HG03378 (cell line): ENCODE measurements around the gene CEP164.
"Not testable (repeated sequence)": the region's sequence is repeated elsewhere in the genome, so short reads cannot be mapped to it uniquely, and the experiment has no call there.

Experiments
- ATAC-seq: cut with Tn5 transposase; IDR thresholded peaks from one replicate; pipeline ENCODE4 v1.9.1; 2021; ENCODE audit warnings: mild to moderate bottlenecking, moderate library complexity; ENCODE audit not compliant: unreplicated experiment

The CEP164 gene

DNA sequence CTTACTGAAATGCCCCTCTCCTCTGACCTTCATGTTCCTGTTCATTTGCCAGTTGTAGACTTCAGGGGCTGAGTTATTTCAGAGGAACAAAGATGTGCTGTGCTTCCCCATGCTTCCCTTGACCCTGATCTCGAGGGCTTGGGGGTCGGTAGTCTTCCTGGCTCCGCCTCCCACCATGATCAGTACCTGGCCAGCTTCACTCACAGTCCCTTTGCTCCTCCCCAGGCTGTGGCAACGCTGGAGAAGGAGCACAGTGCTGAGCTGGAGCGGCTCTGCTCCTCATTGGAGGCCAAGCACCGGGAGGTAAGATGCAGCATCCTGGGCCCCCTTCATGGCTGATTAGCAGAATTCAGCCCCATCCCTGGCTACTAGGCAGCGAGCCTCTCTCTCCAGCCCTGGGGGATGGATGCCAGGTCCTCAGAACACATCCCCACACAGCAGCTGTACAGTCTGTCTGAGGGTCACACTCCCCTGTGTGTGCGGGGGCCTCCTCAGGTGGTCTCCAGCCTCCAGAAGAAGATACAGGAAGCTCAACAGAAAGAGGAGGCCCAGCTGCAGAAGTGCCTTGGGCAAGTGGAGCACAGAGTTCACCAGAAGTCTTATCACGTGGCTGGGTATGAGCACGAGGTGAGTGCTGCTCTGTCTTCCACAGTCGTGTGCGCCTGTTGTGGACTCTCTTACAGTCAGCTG, 64.5 kb downstream of the CEP164 start:
- no peak for ATAC-seq

DNA sequence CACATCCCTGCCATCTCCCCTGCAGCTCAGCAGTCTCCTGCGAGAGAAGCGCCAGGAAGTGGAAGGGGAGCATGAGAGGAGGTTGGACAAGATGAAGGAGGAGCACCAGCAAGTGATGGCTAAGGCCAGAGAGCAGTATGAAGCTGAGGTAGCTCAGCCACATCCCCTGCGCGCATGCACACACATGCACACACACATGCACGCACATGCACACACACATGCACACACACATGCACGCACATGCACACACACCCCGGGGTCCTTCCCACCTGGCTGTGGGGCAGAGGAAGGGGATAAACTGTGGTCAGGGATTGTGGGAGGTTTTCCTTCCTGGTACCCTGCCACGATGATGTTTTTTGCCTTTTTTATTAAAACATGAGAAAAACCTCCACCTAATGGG, 65.3 kb downstream of the CEP164 start:
- ATAC-seq, result no peak

DNA sequence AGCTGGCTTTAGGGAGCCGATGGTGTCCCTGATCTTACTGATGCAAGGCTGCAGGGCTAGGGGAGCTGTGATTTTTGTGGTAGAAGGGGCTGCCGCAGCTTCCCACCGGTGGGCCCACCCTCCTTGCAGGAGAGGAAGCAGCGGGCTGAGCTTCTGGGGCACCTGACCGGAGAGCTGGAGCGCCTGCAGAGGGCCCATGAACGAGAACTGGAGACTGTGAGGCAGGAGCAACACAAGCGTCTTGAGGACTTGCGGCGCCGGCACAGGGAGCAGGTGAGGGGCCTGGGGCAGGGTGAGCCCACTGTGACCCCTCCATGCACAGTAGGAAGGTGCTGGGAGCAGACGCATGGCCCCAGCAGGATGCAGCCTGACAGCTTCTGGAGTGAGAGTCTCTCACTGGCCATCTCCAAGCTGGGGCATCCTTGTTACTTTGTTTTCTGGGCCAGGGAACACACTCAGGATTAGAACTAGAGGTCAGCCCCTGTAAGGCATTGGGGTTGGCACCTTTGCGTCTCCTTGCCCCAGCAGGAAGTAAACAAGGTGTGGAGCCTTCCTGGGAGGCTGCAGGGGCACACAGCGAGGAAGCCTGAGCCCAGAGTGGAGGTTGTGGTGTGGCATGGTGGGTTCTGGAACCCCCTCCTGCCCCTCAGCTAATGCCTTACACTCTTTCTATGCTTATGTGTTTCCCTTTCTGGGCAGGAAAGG, 66.7 kb downstream of the CEP164 start:
- no peak for ATAC-seq

DNA sequence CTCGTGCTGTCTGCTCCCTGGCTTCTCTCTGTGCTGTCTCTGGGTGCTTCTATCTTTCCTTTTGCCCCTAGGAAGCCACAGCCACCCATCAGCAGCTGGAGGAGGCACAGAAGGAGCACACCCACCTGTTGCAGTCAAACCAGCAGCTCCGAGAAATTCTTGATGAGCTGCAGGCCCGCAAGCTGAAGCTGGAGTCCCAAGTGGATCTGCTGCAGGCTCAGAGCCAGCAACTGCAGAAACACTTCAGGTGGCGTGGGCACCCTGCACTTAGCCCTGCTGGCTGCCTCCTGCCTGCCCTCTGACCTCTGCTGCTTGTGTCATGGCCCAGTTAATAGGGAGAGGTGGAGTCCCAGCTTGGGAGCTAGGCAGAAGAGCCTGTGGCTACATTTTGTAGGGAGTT, 67.8 kb downstream of the CEP164 start:
- no peak for ATAC-seq

DNA sequence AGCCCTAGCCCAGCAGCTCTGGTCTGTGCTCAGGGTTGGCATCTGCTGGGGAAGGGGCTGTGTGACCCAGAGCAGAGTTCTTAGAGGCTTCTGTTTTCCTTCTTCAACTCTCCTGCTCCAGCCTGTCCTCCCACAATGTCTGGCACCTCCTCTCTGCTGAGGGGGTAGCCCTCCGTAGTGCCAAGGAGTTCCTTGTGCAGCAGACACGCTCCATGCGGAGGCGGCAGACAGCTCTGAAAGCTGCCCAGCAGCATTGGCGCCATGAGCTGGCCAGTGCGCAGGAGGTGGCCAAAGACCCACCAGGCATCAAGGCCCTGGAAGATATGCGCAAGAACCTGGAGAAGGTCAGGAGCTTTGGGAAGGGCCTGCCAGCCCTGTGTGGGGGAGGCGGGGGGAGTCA, 69.3 kb downstream of the CEP164 start:
- ATAC-seq, result no peak

DNA sequence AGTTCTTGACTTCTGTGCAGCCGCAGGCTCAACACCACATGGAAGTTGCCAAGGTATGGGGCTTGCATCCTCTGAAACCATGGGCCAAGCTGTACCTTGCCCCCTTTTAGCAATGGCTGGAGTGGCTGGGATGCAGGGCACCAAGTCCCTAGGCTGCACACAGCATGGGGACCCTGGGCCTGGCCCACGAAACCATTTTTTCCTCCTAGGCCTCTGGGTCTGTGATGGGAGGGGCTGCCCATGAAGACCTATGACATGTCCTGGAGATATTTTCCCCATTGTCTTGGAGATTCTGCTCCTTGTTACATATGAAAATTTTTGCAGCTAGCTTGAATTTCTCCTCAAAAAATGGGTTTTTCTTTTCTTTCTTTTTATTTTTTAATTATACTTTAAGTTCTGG, 71.0 kb downstream of the CEP164 start:
- not testable (repeated sequence) for ATAC-seq

DNA sequence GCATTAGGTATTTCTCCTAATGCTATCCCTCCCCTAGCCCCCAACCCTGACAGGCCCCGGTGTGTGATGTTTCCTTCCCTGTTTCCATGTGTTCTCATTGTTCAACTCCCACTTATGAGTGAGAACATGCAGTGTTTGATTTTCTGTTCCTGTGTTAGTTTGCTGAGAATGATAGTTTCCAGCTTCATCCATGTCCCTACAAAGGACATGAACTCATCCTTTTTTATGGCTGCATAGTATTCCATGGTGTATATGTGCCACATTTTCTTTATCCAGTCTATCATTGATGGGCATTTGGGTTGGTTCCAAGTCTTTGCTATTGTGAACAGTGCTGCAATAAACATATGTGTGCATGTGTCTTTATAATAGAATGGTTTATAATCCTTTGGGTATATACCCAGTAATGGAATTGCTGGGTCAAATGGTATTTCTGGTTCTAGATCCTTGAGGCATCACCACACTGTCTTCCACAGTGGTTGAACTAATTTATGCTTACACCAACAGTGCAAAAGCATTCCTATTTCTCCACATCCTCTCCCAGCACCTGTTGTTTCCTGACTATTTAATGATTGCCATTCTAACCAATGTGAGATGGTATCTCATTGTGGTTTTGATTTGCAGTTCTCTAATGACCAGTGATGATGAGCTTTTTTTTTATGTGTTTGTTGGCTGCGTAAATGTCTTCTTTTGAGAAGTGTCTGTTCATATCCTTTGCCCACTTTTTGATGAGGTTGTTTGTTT, 71.6 kb downstream of the CEP164 start:
- not testable (repeated sequence) for ATAC-seq

DNA sequence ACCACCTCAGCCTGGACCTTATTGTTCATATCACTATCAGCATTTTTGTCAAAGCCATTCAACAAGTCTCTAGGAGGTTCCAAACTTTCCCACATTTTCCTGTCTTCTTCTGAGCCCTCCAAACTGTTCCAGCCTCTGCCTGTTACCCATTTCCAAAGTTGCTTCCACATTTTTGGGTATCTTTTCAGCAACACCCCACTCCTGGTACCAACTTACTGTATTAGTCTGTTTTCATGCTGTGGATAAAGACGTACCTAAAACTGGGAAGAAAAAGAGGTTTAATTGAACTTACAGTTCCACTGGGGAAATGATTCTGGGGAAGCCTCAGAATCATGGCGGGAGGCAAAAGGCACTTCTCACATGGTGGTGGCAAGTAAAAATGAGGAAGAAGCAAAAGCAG, 78.2 kb downstream of the CEP164 start:
- ATAC-seq, result not testable (repeated sequence)

DNA sequence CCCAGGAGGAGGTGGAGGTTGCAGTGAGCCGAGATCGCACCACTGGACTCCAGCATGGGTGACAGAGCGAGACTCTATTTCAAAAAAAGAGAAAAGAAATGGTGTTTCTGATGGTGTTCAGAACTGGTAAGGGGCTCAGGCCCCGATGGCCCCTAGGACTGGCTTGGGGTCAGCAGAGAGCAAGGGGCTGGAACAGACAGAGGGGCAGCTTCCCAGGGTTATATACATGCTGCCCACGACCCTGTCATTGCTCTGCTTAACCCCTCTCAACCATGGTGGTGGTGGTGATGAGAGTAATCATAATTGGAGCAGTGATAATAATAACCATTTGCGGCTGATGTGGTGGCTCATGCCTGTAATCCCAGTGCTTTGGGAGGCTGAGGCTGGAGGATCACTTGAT, 79.4 kb downstream of the CEP164 start:
- ATAC-seq, result no peak

DNA sequence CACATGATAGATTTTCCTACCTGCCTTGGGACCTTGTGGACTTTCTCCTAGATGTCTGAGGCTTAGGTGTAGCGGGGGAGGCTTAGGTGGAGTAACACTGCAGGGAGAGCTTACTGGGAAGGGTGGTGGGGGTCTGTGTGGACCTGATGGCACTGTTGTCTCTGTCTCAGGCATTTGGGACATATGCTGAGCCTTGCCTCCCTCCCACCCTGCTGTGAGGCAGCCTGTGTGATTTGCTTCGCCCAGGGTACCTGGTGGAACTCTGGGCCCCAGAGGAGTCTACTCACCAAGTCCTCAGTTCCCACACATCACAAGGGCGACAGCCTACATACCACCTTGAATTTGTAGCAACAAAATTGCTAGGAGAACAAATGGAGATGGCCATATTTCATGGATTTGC, 80.7 kb downstream of the CEP164 start:
- no peak for ATAC-seq

DNA sequence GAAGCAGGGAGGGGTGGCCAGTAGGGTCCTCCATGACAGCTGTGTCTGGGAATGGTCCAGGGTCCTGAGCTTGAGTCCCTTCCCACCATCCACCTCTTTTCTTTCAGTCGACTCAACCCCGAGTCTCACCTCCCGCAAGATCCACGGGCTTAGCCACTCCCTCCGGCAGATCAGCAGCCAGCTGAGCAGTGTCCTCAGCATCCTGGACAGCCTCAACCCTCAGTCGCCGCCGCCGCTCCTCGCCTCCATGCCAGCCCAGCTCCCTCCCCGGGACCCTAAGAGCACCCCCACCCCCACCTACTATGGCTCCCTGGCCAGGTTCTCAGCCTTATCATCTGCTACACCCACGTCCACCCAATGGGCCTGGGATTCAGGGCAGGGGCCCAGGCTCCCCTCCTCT, 81.9 kb downstream of the CEP164 start:
- ATAC-seq, result no peak

DNA sequence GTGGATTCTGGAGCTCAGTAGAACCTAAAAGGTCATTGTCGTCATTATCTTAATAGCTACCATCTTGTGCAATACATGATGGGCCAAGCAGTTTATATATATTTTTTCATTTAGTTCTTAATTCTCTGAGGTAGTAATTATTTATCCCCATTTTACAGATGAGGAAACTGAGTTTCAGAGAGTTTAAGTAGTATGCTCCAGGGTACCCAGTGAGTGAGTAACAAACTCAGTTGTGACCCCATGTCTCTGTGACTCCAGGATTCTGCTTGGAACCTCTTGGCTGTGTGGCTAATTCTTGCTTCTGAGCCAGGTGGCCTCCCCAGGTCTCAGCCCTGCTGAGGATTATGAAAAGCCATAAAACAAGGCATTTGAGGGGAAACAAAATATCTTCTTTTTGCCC, 82.6 kb downstream of the CEP164 start:
- no peak for ATAC-seq

DNA sequence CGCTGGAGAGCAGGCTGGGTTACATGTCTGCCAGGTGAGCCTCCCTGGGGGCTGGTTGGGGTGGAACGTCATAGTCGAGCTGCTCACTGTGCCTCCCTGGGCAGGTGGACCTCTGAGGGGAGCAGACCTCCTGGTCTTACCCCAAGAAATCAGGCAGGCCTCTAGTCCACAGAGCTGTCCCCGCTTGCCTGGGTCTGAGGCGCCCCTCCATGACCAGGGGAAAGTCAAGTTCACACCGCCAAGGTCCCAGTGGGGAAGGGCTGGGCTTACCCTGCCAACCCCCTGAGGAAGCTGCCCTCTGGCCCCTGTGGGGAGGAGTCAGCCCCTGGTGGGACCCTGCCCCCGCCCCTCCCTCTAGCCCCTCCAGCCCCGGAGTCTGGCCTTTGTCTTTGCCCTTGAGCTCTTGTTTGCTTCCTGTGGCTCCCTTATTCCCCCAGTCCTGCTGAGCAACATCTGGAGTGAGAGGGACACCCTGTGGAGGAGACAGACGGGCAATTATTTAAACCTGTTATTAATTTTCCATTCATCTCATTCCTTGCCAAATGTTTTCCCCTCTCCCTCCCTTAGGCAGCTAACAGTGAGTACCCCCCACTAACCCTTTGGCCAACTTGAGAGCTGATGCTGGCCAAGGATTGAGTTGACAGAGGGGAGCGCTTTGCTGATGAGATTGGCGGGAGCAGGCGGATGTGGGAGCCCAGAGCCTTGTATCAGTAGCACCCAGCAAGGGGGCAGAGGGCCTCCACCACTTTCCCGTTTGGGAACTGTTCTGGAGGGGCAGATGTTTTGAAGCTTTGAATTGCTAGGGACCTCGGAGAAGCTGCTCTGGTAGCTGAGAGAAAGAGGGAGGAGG, 83.4 kb downstream of the CEP164 start:
- ATAC-seq, result no peak

DNA sequence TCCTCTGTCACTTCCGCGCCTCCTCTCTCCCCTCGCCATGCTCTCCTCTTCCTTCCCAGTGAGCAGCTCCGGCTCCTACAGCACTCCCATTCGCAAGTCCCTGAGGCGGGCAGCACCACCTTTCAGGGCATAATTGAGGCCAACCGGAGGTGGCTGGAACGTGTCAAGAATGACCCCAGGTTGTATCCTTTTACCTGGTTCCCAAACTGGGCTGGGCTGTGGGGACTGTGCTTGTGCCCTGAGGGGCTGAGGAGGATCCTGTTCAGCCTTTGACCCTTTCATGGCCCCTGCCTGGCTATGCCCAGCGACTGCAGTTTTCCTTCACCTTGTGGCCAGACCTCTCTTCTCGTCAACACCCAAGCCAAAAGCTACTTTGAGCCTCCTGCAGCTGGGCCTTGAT, 84.1 kb downstream of the CEP164 start:
- ATAC-seq, result no peak

DNA sequence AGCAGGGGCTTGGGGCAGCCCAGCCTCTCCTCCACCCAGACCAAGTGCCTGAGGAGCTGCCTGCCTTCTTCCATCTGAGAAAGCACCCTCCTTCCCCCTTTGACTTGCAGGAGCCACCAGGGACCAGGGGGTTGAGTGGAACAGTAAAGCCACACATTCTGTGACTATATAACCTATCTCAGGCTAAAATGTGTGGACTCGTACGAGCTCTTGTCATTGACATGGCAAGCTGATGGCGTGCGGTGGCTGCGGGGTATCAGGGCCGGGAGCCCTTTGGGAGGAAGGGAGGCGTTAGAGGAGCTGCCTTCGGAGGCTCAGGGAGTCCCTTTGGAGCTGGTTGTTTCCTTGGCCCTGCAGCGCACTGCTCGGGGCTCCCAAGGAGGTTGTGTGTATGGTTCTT, 84.5 kb downstream of the CEP164 start:
- ATAC-seq, result no peak

DNA sequence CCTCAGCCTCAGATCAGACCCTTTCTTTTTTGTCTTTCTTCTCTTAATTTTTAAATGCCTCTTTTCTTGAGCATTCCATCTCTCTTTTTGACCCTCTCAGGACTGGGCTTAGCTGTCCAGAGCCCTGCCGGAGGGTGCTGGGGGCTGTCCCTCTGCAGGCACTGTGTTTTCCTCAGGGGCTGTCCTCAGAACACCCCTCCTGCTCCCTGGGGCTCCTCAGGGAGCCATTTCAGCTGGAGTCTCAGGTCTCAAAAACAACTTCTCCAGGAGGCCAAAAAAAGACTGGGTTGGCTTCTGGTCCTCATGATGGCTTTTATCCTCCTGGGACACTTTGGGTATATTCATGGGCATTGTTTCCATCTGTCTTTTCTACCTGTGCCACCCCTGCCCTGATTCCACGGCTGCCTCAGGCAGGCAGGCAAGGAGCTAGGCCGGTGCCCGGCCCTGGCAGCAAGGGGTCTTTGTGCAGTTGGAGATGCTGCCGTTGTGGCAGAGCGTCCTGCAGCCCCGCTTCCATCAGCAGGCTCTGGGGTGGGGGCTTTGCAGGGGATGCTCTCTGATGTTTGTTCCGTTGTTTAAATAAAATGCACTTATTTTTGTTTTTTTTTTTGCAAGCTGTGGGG, 85.1 kb downstream of the CEP164 start:
- ATAC-seq, result no peak

DNA sequence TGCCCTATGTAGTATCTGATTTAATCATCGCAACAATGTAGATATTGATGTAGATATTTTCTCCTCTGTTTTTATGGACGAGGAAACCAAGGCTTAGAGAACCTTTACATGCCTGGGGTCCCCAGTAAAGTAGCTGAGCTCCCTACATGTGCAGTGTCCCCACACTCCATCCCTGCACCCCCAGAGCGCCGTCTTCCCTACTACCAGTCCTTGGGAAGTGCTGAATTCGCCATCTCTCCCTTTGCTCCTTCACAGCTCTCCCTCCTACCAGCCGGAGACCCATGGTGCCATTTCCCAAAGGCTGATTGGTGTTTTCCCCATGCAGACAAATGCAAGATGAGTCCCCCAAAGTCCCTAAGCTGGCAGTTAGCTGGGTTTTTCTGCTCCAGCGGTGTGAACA, 86.0 kb downstream of the CEP164 start:
- no peak for ATAC-seq

DNA sequence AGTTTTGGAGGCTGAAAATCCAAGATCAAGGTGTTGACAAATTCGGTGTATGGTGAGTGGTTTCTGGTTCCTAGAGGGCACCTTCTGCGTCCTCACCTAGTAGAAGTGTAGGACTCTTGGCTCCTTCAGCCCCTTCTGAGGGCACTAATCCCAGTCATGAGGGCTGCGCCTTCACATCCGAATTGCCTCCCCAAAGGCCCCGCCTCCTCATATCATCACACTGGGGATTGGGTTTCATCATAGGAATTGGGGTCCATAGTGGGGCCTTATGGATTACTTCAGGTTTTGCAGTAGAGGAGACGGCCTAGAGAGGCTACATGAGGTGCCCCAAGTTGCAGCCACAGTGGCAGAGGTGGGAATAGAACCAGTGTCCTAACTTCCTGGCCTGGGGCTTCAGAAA, 87.1 kb downstream of the CEP164 start:
- ATAC-seq, result no peak

DNA sequence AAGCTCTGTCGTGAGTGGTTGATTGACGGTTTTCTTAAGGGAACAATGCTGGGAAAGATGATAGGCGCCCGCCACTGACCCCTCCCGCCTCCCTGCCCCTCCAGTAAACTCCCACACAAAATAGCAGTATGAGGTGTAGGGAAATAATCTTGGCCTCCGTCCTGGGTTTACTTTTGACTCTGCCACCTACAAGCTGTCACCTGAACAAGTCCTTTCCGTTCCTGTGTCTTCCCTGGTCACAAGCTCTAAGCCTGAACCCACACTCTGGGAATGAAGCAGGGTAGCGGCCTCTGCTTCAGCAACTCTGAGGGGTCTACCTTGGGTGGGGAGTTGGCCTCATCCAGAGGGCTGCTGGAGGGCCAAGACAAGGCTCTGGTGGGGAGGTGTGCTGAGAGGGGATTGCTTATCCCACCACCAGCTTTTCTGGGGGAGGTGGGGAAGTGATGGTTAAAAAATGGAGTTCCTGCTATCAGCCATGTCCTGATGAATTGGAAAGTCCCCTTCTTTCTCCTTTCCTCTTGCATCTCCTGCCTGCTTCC, 87.8 kb downstream of the CEP164 start:
- no peak for ATAC-seq

DNA sequence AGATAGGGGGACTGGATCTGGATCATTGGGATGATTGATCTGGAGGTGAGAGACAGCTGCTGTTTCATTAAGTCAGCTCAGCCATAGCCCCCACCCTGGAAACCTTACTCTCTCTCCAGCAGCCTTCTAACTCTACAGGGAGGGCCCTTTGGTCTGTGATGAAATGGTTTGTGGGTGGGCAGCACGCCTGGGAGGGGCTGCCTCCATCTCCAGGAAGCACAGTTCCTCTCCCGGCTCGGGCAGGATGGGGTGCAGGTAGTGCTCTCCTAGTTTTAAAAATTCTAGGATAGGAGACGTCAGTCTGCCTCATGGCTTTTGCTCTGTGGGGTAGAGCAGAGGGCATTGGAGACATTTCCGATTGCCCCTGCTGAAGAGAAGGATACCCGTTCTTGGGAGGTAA, 89.7 kb downstream of the CEP164 start:
- ATAC-seq, result no peak
